Measurements from ENCODE around the gene AFF3. TPM values are rescaled to one million over a fixed set of nuclear protein-coding genes. Genes with fewer than 3 reads are reported as not detected.

The AFF3 gene
- total RNA-seq, 2 donors from 2014 or later, result 4.7 to 10.6 TPM

DNA sequence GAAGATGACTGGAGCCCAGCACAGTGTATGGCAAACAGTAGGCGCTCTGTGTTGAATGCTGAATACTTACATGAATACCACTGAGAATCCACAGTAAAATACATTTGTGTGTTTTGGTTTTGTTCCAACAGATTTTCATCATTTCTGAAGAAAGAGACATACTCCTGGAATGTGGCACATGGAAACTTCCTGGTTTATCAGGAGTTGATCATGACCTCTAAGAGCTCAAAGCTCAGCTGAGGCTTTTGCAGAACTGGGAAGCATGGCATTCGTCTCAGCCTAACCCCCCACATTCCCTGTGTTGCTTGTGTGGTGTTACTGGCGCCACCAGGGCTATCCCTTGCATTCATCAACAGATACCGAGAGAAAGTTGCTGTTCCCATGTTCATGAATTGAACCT lies 335.6 kb downstream of the AFF3 start:
- intact Hi-C loops (cut with DNase I, micrococcal nuclease), result no loop called here

DNA sequence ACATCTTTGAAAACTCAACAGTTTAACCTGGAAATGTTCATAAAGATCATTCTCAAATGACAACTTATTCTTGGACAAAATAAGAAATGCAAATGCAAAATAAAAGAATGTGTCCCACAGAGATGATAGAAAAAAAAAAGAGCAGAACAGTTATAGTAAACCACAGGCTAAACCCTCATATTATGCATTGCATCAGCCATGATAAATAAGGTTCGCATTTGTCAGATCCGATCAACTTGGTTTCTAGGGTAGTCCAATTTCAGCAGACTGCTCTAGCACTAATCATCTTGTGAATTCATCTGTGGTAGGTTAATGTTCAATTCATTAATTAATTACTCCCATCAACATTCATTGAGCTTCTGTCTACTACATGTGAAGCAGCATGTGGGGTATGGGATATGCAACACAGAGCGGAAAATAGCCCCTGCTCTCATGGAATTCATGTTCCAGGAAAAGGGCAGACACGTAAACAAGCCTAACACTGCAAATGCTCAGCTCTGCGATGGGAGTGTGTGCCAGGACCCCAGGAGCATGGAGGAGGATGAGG lies 336.4 kb downstream of the AFF3 start:
- ATAC-seq (no peak), DNase-seq (no peak)
- intact Hi-C loops (cut with DNase I, micrococcal nuclease), result no loop called here

More for the DNA sequence above, 335.6 kb downstream of the AFF3 start:
- ATAC-seq (no peak), DNase-seq (no peak)

DNA sequence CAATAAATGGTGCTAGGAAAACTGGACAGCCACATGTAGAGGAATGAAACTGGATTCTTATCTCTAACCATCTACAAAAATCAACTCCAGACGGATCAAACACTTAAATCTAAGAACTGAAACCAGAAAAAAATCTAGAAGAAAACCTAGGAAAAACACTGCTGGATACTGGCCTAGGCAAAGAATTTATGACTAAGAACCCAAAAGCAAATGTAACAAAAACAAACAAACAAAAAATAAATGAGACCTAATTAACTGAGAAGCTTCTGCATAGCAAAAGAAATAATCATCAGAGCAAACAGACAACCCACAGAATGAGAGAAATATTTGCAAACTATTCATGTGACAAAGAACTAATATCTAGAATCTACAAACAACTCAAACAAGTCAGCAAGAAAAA lies 338.5 kb downstream of the AFF3 start:
- no peak for ATAC-seq
- DNase-seq, result no peak
- intact Hi-C loops (cut with DNase I, micrococcal nuclease), result no loop called here

DNA sequence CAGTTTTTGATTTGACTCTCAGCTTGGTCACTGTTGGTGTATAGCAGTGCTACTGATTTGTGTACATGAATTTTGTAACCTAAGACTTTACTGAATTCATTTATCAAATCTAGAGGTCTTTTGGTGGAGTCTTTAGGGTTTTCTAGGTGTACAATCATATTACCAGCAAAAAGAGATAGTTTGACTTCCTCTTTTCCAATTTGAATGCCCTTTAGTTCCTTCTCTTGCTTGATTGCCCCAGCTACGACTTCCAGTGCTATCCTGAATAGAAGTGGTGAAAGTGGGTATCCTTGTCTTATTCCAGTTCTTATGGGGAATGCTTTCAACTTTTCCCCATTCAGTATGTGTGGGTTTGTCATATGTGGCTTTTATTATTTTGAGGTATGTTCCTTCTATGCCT lies 339.7 kb downstream of the AFF3 start:
- ATAC-seq (no peak), DNase-seq (no peak)
- intact Hi-C loops (cut with DNase I, micrococcal nuclease), result no loop called here

DNA sequence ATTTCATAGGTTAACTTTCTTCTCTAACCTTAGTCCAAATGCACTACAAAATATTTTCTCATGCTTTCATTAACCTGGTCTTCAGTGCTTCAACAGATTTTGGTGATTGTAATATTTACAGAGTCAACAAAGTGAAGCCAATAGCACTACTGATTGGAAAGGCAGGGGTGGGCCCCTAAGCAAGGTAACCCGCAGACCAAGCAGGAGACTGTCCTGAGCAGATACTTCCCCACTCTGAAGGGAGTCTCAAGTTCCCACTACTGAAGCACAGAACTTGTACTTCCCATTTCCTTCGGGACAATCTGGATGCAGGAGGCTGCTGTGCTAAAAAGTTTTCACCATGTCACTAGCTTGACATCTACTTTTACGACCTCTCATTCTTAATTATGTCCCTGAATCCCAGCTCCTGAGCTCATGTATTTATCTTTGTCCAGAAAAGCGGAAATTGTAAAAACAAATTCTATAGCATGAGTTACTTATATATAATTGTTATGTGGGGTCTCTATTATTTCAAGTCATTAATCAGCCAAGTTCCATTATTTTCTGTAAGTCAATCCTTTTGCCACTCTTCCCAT lies 341.0 kb downstream of the AFF3 start:
- ATAC-seq, result no peak
- DNase-seq, result no peak

DNA sequence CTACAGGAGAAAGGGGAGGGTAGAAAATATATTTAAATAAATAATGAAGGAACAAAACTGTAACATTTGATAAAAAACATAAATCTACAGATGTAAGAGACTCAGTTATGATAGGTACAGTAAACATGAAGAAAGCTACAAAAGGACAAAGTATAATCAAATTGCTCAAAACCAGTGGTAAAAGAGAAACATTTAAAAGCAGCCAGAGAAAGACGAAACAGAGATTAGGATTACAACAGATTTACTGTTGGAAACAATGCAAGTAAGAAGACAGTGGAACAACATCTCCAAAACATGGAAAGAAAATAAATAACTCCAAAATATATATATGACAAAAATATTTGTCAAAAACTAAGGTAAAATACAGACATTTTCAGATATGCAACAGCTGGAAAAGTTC lies 344.9 kb downstream of the AFF3 start:
- ATAC-seq (no peak), DNase-seq (no peak)
- intact Hi-C loops (cut with DNase I, micrococcal nuclease), result no loop called here

More for the DNA sequence above, 341.0 kb downstream of the AFF3 start:
- intact Hi-C loops (cut with DNase I, micrococcal nuclease), result no loop called here

DNA sequence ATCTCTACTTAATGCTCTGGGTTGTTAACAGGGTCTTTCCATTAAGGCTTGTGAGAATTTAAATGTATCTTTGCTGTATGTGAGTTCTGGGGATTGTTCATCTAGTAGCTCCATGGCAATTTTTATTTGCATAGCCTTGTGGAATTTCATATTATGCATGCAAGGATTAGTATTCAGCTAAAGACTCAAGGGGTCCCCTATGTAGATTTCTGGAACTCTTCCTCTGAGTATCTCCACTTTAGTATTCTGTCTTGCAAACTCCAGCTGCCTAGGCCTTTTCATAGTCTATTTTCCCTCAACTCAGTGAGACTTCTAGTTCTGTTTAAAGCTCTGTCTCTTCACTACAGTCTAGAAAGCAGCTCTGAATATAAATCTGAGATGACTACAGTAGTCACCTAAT lies 348.0 kb downstream of the AFF3 start:
- no peak for ATAC-seq
- intact Hi-C loops (cut with DNase I, micrococcal nuclease), result no loop called here
- DNase-seq, result no peak

DNA sequence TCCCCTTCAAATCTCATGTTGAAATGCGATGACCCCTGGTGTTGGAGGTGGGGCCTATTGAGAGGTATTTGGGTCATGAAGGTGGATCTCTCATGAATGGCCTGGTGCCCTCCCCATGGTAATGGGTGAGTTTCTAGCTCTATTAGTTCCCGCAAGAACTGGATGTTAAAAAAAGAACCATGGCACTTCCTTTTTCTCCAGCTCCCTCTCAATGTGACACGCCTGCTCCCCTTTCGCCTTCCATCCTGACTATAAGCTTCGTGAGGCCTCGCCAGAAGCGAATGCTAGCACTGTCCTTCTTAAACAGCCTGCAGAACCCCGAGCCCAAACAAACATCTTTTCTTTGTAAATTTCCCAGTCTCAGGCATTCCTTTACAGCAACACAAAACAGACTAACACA lies 349.4 kb downstream of the AFF3 start:
- intact Hi-C loops (cut with DNase I, micrococcal nuclease), result no loop called here
- DNase-seq (no peak), ATAC-seq (no peak)

DNA sequence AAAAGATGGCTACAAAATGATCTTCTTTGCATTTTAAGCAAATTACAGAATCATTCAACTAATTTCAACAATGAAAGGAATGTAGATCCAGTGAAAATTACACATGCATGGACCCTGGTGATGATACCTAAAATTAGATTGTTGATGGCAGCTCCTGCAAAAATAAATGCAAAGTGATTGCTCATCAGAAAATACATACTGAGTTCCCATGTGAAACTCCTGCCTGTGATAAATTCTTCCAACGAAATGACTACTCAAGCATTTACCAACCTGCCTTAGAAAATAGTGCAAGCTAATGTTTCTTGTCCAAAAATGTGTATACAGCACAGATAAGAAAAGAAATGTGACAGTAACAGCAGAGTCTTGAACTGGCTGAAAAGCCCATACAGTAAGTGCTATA lies 352.5 kb downstream of the AFF3 start:
- ATAC-seq (no peak), DNase-seq (no peak)
- intact Hi-C loops (cut with DNase I, micrococcal nuclease), result no loop called here

DNA sequence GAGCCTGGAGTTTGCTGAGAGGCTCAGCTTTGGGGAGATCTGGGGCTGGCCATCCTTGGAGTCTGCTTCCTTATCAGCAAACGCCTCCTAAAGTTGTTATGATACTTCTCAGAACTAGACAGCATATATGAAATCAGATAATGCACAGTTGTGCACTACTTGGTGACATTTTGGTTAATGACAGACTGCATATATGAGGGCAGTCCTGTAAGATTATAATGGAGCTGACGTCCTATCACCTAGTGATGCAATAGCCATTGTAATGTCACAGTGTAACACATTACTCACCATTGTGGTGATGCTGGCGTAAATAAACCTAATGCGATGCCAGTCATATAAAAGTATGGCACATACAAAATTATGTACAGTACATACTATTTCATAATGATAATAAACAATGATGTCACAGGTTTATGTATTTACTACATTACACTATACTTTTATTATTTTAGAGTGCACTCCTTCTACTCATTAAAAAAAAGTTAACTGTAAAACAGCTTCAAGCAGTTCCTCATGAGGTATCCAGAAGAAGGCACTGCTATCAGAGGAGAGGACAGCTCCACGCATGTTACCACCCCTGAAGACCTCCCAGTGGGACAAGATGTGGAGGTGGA lies 354.5 kb downstream of the AFF3 start:
- intact Hi-C loops (cut with DNase I, micrococcal nuclease), result no loop called here
- DNase-seq (no peak), ATAC-seq (no peak)

DNA sequence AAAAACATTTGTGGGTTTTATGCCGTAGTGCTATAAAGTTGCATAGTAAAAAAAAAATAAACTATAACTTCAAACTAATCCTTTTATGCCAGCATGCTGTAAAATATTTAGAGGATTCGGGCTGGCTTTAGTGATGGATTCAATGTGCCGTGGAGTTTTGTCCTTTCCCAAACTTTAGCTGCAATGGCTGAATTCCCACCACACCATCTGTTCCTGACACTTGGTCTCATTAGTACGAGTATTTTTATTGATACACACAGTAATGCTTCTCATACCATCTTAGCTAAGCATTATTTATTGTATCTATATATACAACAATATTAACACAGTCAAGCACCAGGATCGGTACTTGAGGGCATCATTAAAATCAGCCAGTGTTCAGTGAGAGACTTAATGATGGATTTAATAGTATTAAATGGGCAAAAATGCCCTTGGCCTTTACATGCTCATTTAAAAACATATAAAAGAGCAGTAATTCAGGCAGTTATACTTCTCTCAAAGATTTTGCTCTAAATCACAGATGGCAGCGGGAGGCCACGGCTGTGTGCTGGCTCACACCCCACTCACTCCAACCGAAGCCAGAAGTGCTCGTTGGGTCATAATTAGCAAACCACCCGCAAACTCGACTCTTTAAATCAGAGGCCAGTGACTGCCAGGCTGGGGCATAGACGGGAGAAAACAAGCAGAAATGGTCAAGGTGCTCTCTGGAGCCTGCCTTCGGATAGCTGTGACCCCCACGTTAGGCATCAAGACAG lies 355.6 kb downstream of the AFF3 start:
- no peak for DNase-seq
- intact Hi-C loops (cut with DNase I, micrococcal nuclease), result no loop called here
- no peak for ATAC-seq

DNA sequence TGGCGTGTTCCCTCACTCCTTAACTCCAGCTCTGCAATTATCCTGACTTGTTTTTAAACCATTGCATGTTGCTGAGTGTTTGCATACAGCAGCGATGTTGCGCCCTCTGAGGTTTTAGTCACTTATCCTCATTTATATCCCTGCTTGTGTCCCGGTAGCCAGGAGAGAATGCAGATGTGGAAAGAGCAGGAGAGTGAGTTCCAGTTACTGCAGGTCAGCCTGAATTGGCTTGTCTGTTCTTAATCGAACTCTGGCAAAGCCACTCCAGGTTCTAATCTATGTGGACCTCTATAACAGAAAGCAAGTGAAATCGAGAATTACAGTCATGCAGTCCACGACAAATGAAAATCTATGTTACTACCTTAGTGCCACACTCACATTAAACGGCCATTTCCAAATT lies 357.4 kb downstream of the AFF3 start:
- DNase-seq (no peak), ATAC-seq (no peak)
- intact Hi-C loops (cut with DNase I, micrococcal nuclease), result no loop called here

DNA sequence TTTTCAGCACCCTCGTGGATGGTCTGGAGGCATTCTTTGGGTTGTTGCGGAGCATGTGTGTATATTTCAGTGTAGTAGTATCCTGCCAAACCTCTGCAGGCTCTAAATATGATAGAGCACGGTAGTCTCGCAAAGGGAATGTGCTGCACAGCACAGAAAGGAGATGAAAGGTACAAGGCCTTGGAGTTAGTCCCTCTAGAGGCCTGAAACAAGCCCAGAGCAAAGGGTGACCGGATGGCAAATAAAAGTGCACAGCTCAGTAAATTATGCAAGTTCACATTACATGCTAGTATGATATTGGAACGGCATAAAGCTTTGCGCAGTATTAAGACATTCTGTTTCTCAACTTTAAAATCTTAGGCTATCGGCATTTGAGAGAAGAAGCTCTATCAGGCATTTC lies 358.1 kb downstream of the AFF3 start:
- DNase-seq (no peak), ATAC-seq (no peak)
- intact Hi-C loops (cut with DNase I, micrococcal nuclease), result no loop called here

DNA sequence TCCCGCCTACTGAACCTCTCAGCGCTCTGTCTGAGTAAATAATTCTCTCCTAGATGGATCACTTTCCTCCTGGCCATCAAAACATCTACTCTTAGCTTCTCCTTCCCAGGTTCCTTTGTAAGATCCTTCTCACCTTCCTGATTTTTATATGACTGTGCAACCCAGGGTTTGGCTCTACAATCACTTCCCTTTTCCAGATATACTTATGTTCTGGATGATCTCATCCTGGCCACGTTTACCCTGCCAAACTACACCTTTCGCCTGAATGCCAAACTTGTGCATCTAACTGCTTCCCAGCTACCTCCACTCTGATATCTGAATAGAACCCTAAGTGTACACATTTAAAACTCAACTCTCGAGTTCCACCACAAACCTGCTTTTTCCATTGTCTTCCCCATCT lies 362.1 kb downstream of the AFF3 start:
- ATAC-seq (no peak), DNase-seq (no peak)
- intact Hi-C loops (cut with DNase I, micrococcal nuclease), result no loop called here

DNA sequence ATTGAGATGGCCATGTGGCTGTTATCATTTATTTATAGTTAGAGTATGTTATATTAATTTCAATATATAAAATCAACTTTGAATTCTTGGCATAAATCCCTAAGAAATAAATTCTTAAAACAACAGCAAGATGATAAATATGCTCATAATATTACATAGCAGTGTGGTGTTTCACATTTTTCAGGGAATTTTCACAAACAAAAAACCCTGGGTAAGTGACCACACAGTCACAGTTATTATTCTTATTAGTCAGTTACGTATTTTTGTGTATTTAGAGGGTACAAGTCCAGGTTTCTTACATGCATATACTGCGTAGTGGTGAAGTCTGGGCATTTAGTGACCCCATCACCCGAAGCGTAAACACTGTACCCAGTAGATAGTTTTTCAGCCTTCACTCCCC lies 363.1 kb downstream of the AFF3 start:
- DNase-seq (no peak), ATAC-seq (no peak)
- intact Hi-C loops (cut with DNase I, micrococcal nuclease), result no loop called here

DNA sequence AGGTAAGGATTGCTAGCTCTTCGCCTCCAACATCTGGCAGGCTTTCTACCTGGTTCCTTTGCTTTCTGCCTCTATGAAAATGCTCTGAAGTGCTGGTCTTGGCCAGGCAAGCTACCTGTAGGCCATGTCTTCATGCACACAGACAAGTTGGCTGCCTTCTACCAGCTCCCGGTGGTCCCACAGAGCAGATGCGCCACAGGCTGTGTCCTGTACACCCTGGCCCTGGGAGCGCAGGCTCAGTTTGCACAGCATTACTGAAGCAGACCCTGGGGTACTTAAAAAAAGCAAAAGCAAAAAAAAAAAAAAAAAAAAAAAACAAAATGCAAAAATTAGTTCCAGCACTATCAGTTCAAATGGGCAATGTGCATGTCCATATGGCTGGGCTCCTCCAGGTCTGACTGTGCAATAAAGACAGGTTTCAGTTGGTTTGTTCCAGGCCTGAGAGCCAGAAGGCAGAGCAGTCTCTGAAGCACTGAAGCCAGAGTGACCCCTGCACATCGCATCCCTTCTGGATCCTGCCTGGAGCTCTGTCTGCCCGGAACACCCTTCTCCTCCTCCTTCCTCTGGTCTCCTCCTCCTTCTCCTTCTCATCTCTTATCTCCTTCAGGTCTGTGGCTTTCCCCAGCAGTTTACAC lies 364.6 kb downstream of the AFF3 start:
- intact Hi-C loops (cut with DNase I, micrococcal nuclease), result no loop called here
- DNase-seq, result no peak
- ATAC-seq, result no peak

DNA sequence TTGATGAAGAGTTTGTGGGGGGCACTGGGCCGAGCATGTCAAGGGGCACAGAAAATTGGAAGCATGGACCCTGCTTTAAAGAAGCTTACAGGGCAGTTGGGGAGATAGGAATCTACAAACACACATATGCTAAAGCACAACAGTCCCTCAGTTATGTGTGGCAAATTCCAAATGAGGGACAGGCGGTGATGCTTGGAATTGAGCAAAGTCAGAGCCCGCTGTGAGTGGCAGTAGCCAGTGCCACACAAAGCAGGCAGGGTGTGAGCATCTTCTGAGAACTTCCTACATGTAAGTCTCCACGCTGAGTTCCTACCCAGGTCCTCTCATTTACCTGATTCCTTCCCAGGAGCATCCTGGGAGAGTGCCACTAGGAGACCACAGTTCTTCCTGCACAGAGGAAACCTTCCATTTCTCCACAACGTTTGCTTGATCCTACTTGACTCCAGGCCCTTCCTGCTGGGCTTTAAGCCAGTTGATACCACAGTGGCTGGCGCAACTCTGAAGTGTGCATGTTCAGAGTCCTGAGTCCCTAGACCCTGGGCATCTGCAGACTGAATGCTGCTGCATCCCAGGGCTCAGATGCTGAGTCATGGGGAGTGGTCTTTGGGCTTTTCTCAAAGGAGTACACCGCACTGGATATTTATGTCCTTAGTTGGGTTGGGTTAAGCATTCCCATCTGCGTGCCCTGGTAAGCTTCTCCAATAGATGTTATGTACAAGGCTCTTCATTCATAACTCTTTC lies 365.3 kb downstream of the AFF3 start:
- ATAC-seq, result no peak
- intact Hi-C loops (cut with DNase I, micrococcal nuclease), result no loop called here
- DNase-seq, result no peak

DNA sequence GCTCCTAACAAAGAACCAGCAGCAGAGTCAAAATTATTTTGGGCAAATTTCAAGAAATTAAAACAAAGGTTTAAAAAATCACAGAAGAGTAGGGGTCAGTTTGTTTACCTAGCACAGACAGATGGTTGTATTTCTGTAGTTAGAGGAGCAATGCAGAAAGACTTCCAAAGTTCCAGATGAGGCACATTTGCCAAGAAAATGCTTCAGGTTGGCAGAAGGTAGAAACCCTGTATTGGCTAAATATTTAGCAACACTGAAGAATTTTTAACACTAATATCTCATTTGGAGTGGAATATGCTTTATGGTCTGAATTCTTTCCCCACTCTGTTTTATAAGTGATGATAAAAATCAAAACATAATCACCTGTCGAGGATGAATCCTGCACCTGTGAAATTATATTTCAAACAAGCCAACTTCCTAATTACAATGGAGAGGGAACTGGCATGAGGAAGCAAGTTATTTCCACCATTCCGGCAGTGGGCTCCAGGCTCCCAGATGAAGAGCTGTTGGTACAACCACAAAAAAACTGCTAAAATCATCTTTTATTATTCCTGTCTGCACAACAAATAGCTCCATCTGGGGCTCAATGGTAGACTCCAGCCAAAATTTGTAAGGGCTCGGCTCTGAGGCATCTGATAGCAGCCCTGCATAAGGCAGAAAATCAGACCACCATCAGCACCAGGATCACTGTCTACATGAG lies 366.0 kb downstream of the AFF3 start:
- intact Hi-C loops (cut with DNase I, micrococcal nuclease), result no loop called here
- ATAC-seq, result no peak
- DNase-seq, result no peak

DNA sequence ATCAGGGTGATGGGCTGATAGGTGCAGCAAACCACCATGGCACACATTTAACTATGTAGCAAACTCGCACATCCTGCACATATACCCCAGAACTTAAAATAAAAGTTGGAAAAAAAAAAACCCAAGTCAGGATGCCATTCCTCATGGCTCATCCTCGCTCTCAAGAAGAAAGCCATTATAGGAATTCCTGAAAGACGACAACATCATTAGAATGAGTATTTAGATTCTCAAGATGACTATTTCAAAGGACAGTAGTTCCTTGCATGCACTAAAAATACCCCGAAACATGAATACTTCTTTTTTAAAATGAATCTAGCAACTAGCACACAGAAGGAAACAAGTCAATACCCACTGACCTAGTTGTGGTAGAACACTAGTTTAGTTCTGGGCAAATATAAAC lies 366.8 kb downstream of the AFF3 start:
- ATAC-seq (no peak), DNase-seq (no peak)
- intact Hi-C loops (cut with DNase I, micrococcal nuclease), result no loop called here

Data from left colon (tissue), 2 donors.